ENCODE measurements around the gene NDEL1.

The NDEL1 gene

DNA sequence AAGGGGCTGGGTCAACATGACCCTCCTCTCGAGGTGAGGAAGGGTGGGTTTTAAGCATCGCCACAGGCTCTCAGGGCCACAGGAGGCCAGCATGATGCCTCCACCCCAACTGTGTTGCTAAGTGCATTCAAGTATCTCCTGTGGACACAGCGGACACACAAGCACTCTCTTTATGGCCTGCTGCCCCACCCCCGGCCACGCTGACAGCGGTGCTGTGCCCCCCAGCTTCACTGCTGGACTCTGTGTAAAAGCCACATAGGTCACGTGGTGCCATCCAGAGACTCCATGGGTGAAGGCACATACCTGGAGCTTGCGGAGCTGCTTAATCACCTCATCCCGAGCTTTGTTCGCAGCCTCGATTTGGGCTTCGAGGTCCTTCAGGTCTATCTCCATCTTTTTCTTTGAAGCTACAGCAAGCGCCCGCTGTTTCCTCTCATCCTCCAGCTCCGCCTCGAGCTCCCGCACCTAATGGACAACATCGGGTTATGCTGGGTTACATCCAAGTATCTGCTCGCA is 51.5 kb downstream of the NDEL1 start:
- Histone ChIP-seq H3K9ac (ENCODE audit: low read depth, low read length) (no peak overlapping the region), H3K36me3 (ENCODE audit: insufficient read depth, low read length) (peaks cover 97% of the 10 kb centered on the region), H2AFZ (ENCODE audit: low read depth, low read length) (no peak overlapping the region), H3K79me2 (ENCODE audit: insufficient read depth, low read length) (no peaks in the 10 kb centered on the region), H3K9me3 (ENCODE audit: insufficient read depth, low read length, severe bottlenecking) (peaks cover 3% of the 10 kb centered on the region), H3K4me3 (ENCODE audit: low read depth in 1 of 2, low read length in 2 of 2) (no peak overlapping the region), H3K4me1 (ENCODE audit: insufficient read depth, low read length) (no peaks in the 10 kb centered on the region), H4K20me1 (ENCODE audit: insufficient read depth, low read length) (0 out of 2 replicates have a peak, but pooled peaks cover 3% of the 10 kb centered on the region), H3K27ac (ENCODE audit: low read length) (no peak overlapping the region), H3K4me2 (ENCODE audit: insufficient read depth, low read length) (no peak overlapping the region), H3K27me3 (ENCODE audit: insufficient read depth, low read length, poor library complexity) (no peaks in the 10 kb centered on the region)
- ATAC-seq (ENCODE audit: insufficient read depth, low read depth) (no peak), DNase-seq (no peak)
- TF ChIP-seq EZH2 (IDR thresholded peaks at IDR 0.05; ENCODE audit: borderline replicate concordance, low read depth, low read length, severe bottlenecking) = no peak
- TF ChIP-seq, protein P1, sequence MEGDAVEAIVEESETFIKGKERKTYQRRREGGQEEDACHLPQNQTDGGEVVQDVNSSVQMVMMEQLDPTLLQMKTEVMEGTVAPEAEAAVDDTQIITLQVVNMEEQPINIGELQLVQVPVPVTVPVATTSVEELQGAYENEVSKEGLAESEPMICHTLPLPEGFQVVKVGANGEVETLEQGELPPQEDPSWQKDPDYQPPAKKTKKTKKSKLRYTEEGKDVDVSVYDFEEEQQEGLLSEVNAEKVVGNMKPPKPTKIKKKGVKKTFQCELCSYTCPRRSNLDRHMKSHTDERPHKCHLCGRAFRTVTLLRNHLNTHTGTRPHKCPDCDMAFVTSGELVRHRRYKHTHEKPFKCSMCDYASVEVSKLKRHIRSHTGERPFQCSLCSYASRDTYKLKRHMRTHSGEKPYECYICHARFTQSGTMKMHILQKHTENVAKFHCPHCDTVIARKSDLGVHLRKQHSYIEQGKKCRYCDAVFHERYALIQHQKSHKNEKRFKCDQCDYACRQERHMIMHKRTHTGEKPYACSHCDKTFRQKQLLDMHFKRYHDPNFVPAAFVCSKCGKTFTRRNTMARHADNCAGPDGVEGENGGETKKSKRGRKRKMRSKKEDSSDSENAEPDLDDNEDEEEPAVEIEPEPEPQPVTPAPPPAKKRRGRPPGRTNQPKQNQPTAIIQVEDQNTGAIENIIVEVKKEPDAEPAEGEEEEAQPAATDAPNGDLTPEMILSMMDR (IDR thresholded peaks at IDR 0.05; ENCODE audit: borderline replicate concordance, extremely low read depth, low read length, poor library complexity, severe bottlenecking) = no peak

DNA sequence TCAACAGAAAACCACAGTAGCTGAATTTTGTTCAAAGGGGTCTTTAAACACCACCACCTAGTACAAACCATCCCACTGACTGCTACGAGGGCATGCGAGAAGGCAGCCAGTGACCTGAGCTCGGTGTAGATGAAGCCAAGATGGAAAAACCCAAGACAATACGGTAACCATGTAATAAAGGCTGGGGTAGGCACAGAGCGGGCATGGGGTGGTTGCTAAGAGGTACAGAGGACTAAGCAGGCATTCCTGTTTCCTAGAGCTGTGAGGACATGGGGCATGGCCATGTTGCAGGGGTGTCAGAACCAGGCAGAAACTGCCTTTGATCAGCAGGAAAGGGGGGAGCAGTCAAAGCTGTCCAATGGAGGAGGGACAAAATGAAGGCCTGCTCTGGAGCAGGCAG is 52.1 kb downstream of the NDEL1 start:
- peaks cover 3% of the 10 kb centered on the region for H3K9me3 ChIP-seq (ENCODE audit: insufficient read depth, low read length, severe bottlenecking)
- H3K4me1 ChIP-seq (ENCODE audit: insufficient read depth, low read length) = no peaks in the 10 kb centered on the region
- DNase-seq (no peak), ATAC-seq (ENCODE audit: insufficient read depth, low read depth) (no peak)
- H3K4me2 ChIP-seq (ENCODE audit: insufficient read depth, low read length) = no peak overlapping the region
- no peak overlapping the region for H2AFZ ChIP-seq (ENCODE audit: low read depth, low read length)
- TF ChIP-seq, protein P1 (IDR thresholded peaks at IDR 0.05; ENCODE audit: borderline replicate concordance, extremely low read depth, low read length, poor library complexity, severe bottlenecking) = no peak
- no peak for TF ChIP-seq EZH2 (IDR thresholded peaks at IDR 0.05; ENCODE audit: borderline replicate concordance, low read depth, low read length, severe bottlenecking)
- no peaks in the 10 kb centered on the region for H3K27me3 ChIP-seq (ENCODE audit: insufficient read depth, low read length, poor library complexity)
- no peaks in the 10 kb centered on the region; the same call in 1 of the 2 replicates for H4K20me1 ChIP-seq (ENCODE audit: insufficient read depth, low read length)
- no peak overlapping the region for H3K4me3 ChIP-seq (ENCODE audit: low read depth in 1 of 2, low read length in 2 of 2)
- H3K27ac ChIP-seq (ENCODE audit: low read length) = no peak overlapping the region
- peaks cover 97% of the 10 kb centered on the region for H3K36me3 ChIP-seq (ENCODE audit: insufficient read depth, low read length)
- no peak overlapping the region for H3K9ac ChIP-seq (ENCODE audit: low read depth, low read length)
- no peaks in the 10 kb centered on the region for H3K79me2 ChIP-seq (ENCODE audit: insufficient read depth, low read length)

GRCh38 chr17:8488491-8488890 is 52.8 kb downstream of the NDEL1 start:
- ATAC-seq (ENCODE audit: insufficient read depth, low read depth) (no peak; the same call in 2 of the 3 replicates), DNase-seq (no peak)
- Histone ChIP-seq H3K4me2 (ENCODE audit: insufficient read depth, low read length) (no peak overlapping the region), H3K4me1 (ENCODE audit: insufficient read depth, low read length) (no peaks in the 10 kb centered on the region), H3K79me2 (ENCODE audit: insufficient read depth, low read length) (no peaks in the 10 kb centered on the region), H3K27me3 (ENCODE audit: insufficient read depth, low read length, poor library complexity) (no peaks in the 10 kb centered on the region), H2AFZ (ENCODE audit: low read depth, low read length) (no peak overlapping the region), H3K4me3 (ENCODE audit: low read depth in 1 of 2, low read length in 2 of 2) (no peak overlapping the region), H4K20me1 (ENCODE audit: insufficient read depth, low read length) (no peaks in the 10 kb centered on the region; the same call in 1 of the 2 replicates), H3K36me3 (ENCODE audit: insufficient read depth, low read length) (peaks cover 97% of the 10 kb centered on the region), H3K27ac (ENCODE audit: low read length) (no peak overlapping the region), H3K9me3 (ENCODE audit: insufficient read depth, low read length, severe bottlenecking) (peaks cover 3% of the 10 kb centered on the region), H3K9ac (ENCODE audit: low read depth, low read length) (no peak overlapping the region)
- TF ChIP-seq, protein P1 (IDR thresholded peaks at IDR 0.05; ENCODE audit: borderline replicate concordance, extremely low read depth, low read length, poor library complexity, severe bottlenecking) = no peak
- no peak for TF ChIP-seq EZH2 (IDR thresholded peaks at IDR 0.05; ENCODE audit: borderline replicate concordance, low read depth, low read length, severe bottlenecking)

Measured in DND-41 (cell line).